ENCODE results near the gene PFDN4. TPM values are rescaled to one million over a fixed set of nuclear protein-coding genes. Genes with fewer than 3 reads are reported as not detected.

The PFDN4 gene
- total and polyA plus RNA-seq, 2 of the 13 experiments (the other 11 are each of a cell fraction or from before 2014, with no cell fraction given) = 59.8 to 227 TPM

- no peak for TF ChIP-seq ZNF687 (CRISPR knock-in tag; IDR thresholded peaks at IDR 0.05)
- TF ChIP-seq ZNF513 (CRISPR knock-in tag; conservative IDR thresholded peaks at IDR 0.05) = no peak
- TF ChIP-seq PTBP1 (IDR thresholded peaks at IDR 0.05; ENCODE audit: low read depth, low read length, poor library complexity, severe bottlenecking) = no peak
- no peak for TF ChIP-seq CREBL2 (CRISPR knock-in tag; IDR thresholded peaks at IDR 0.05; ENCODE audit: borderline replicate concordance)
- TF ChIP-seq ZNF180 (CRISPR knock-in tag; IDR thresholded peaks at IDR 0.05; ENCODE audit: borderline replicate concordance, low read depth) = no peak
- TF ChIP-seq PRDM15 (CRISPR knock-in tag; IDR thresholded peaks at IDR 0.05) = no peak
- no peak for TF ChIP-seq CHCHD3 (CRISPR knock-in tag; IDR thresholded peaks at IDR 0.05)
- TF ChIP-seq TFAP4 (IDR thresholded peaks at IDR 0.05; ENCODE audit: borderline replicate concordance, low read depth) = no peak
- no peak for TF ChIP-seq ARNT (IDR thresholded peaks at IDR 0.05)
- peak; percentile 42; the same call in 1 of the 2 replicates for TF ChIP-seq ZNF580 (CRISPR knock-in tag; IDR thresholded peaks at IDR 0.05; ENCODE audit: borderline replicate concordance, low read depth)
- no peak for TF ChIP-seq ZNF143 (CRISPR knock-in tag; IDR thresholded peaks at IDR 0.05)
- no peak for TF ChIP-seq ZNF564 (CRISPR knock-in tag; IDR thresholded peaks at IDR 0.05)
- TF ChIP-seq HMG20B (CRISPR knock-in tag; conservative IDR thresholded peaks at IDR 0.05) = no peak
- TF ChIP-seq CHD2 (IDR thresholded peaks at IDR 0.05; ENCODE audit: low read depth, low read length) = no peak
- TF ChIP-seq RCOR2 (CRISPR knock-in tag; IDR thresholded peaks at IDR 0.05) = no peak
- no peak for TF ChIP-seq BORCS8-MEF2B (CRISPR knock-in tag; IDR thresholded peaks at IDR 0.05)
- TF ChIP-seq, protein P1, sequence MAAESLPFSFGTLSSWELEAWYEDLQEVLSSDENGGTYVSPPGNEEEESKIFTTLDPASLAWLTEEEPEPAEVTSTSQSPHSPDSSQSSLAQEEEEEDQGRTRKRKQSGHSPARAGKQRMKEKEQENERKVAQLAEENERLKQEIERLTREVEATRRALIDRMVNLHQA (CRISPR knock-in tag; IDR thresholded peaks at IDR 0.05) = no peak
Measured at GRCh38 chr20:54197621-54198604, 10.0 kb upstream of the PFDN4 start (continued).
